HG02759 (cell line): ENCODE measurements around the gene NPNT.

Experiments
- ATAC-seq: cut with Tn5 transposase; IDR thresholded peaks from one replicate; pipeline ENCODE4 v1.9.1; 2021; ENCODE audit warnings: mild to moderate bottlenecking, moderate library complexity; ENCODE audit not compliant: unreplicated experiment

NPNT gene

GRCh38 chr4:106011387-106011786 is 116.1 kb downstream of the NPNT start:
- no peak for ATAC-seq

DNA sequence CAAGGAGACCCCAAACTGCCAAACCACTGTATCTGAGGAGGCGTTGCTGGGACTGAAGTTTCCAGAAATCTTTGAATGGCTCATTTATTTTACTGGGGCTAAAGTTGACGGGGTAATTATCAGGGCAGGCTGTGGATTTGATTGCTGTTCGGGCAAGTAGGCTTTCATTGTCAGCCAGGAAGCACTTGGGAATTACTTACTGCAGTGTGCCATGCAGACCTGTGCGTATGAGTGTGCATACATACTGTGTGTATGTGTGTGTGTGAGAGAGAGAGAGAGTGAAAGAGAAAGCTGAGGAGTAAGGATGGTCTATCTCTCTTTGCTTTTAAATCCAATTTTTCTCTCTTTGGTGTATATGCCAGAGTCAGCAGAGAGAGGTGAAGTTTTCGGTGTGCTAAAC is 122.7 kb downstream of the NPNT start:
- ATAC-seq: no peak

GRCh38 chr4:106019771-106020170 is 124.5 kb downstream of the NPNT start:
- no peak for ATAC-seq
